Activated naive CD8-positive, alpha-beta T cell (primary cell): ENCODE data around the gene SUMF1.

Experiments used
- H3K27ac Mint-ChIP-seq: one replicate; pipeline ENCODE4 v1.8.0; 2021; ENCODE audit warnings: mixed read lengths
- H3K27me3 Mint-ChIP-seq: one replicate; pipeline ENCODE4 v1.8.0; 2021; ENCODE audit warnings: mixed read lengths
- H3K36me3 Mint-ChIP-seq: one replicate; pipeline ENCODE4 v1.8.0; 2021; ENCODE audit warnings: mixed read lengths
- H3K4me1 Mint-ChIP-seq: one replicate; pipeline ENCODE4 v1.8.0; 2021; ENCODE audit warnings: low read depth, mixed read lengths
- H3K4me3 Mint-ChIP-seq: one replicate; pipeline ENCODE4 v1.8.0; 2021; ENCODE audit warnings: mild to moderate bottlenecking, mixed read lengths
- H3K9me3 Mint-ChIP-seq: one replicate; pipeline ENCODE4 v1.8.0; 2021; ENCODE audit warnings: low read depth, mixed read lengths

The SUMF1 gene

GRCh38 chr3:4492208-4493013, 25.3 kb upstream of the SUMF1 start:
- peak overlapping the region; percentile 67 for H3K27ac Mint-ChIP-seq
- no peaks in the 10 kb centered on the region for H3K27me3 Mint-ChIP-seq
- H3K9me3 Mint-ChIP-seq = no peaks in the 10 kb centered on the region
- peaks cover 39% of the 10 kb centered on the region for H3K4me1 Mint-ChIP-seq
- peaks cover 6% of the 10 kb centered on the region for H3K36me3 Mint-ChIP-seq
- H3K4me3 Mint-ChIP-seq = peak overlapping the region; percentile 97

DNA sequence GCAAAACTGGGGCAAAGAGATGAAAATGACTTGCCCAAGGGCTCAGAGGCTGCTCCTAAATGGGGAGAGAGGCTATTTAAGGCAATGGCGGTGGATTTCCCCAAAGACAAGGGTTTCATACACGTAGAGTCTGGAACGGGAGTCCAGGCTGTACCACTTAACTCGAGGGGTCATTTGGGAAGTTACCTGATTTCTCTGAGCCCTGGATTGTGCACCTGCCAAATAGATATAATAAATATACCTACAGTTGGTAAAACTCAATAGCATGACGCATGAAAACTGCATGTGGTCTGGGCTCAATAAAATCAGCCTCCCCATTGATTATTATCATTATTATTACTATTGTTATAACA, 24.8 kb upstream of the SUMF1 start:
- H3K4me3 Mint-ChIP-seq = peak overlapping the region; percentile 97
- no peaks in the 10 kb centered on the region for H3K27me3 Mint-ChIP-seq
- H3K9me3 Mint-ChIP-seq = no peaks in the 10 kb centered on the region
- H3K27ac Mint-ChIP-seq = no peak overlapping the region
- peaks cover 6% of the 10 kb centered on the region for H3K36me3 Mint-ChIP-seq
- H3K4me1 Mint-ChIP-seq = peaks cover 33% of the 10 kb centered on the region

DNA sequence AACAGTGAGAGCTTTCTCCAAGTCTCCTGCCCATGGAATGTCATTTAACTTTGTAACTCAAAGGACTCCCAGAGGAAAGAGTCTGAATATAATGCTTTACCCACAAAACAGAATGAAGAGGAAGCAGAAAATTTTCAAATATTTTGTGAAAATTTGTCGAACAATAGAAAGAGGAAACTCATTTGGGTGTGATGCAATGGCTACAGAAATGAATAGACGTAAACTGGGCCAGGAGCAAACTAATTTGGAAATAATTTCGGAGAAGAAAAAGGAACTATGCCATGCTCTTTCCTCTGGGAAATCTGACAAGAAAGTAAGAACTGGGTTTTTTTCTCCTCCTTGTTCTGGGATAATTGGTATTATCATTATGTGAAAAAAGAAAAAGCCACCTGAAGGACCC, 11.2 kb upstream of the SUMF1 start:
- H3K27ac Mint-ChIP-seq = no peak overlapping the region
- no peaks in the 10 kb centered on the region for H3K36me3 Mint-ChIP-seq
- peaks cover 7% of the 10 kb centered on the region for H3K27me3 Mint-ChIP-seq
- peaks cover 4% of the 10 kb centered on the region for H3K4me1 Mint-ChIP-seq
- no peaks in the 10 kb centered on the region for H3K9me3 Mint-ChIP-seq
- no peak overlapping the region for H3K4me3 Mint-ChIP-seq

DNA sequence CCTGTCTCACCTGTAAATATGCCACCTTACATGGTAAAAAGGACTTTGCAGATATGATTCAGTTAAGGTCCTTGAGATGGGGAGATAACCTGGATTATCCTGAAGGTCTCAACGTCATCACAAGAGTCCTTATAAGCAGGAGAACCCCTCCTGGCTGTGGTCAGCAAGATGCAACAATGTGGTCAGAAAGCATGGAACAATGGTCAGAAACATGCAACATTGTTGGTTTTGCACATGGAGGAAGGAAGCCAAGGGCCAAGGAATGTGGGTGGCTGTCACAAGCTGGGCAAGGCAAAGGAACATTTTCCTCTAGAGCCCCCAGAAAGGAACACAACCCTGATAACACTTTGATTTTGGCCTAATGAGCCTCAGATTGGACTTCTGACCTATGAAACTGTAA, 9.4 kb upstream of the SUMF1 start:
- H3K4me1 Mint-ChIP-seq = peaks cover 4% of the 10 kb centered on the region
- peaks cover 11% of the 10 kb centered on the region for H3K27me3 Mint-ChIP-seq
- no peaks in the 10 kb centered on the region for H3K9me3 Mint-ChIP-seq
- no peak overlapping the region for H3K27ac Mint-ChIP-seq
- H3K4me3 Mint-ChIP-seq = no peak overlapping the region
- H3K36me3 Mint-ChIP-seq = no peaks in the 10 kb centered on the region

GRCh38 chr3:4475804-4476203, 8.7 kb upstream of the SUMF1 start:
- H3K27ac Mint-ChIP-seq = no peak overlapping the region
- H3K4me3 Mint-ChIP-seq = no peak overlapping the region
- H3K27me3 Mint-ChIP-seq = peaks cover 11% of the 10 kb centered on the region
- peaks cover 4% of the 10 kb centered on the region for H3K4me1 Mint-ChIP-seq
- no peaks in the 10 kb centered on the region for H3K9me3 Mint-ChIP-seq
- no peaks in the 10 kb centered on the region for H3K36me3 Mint-ChIP-seq

GRCh38 chr3:4474683-4475490, 7.8 kb upstream of the SUMF1 start:
- Mint-ChIP-seq H3K27me3 (peaks cover 10% of the 10 kb centered on the region), H3K4me1 (peaks cover 4% of the 10 kb centered on the region), H3K27ac (no peak overlapping the region), H3K9me3 (no peaks in the 10 kb centered on the region), H3K4me3 (no peak overlapping the region), H3K36me3 (no peaks in the 10 kb centered on the region)

DNA sequence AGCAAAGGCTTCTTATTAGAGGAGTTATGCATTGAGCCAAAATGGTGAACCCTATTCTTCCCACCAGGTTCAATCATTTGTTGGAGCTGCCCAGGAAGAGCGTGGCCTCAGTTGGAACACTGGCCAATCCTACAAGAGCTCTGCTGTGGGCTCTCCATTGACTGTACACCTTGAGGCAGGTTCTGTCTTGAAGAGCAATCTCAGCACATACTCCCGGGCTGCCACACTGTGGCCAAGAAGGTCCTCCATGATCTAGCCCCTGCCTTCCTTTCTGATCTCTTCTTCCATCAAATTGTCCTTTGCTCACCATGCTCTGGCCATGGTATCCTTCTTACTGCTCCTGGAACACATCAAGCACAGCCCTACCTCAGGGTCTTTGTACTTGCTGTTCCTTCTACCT, 5.7 kb upstream of the SUMF1 start:
- Mint-ChIP-seq H3K9me3 (no peaks in the 10 kb centered on the region), H3K27ac (no peak overlapping the region), H3K27me3 (peaks cover 10% of the 10 kb centered on the region), H3K36me3 (no peaks in the 10 kb centered on the region), H3K4me3 (no peak overlapping the region), H3K4me1 (peaks cover 4% of the 10 kb centered on the region)

GRCh38 chr3:4472312-4472711, 5.2 kb upstream of the SUMF1 start:
- no peak overlapping the region for H3K27ac Mint-ChIP-seq
- H3K9me3 Mint-ChIP-seq = no peaks in the 10 kb centered on the region
- peaks cover 10% of the 10 kb centered on the region for H3K27me3 Mint-ChIP-seq
- peaks cover 7% of the 10 kb centered on the region for H3K4me1 Mint-ChIP-seq
- H3K36me3 Mint-ChIP-seq = no peaks in the 10 kb centered on the region
- H3K4me3 Mint-ChIP-seq = no peak overlapping the region

GRCh38 chr3:4471907-4472306, 4.8 kb upstream of the SUMF1 start:
- no peaks in the 10 kb centered on the region for H3K36me3 Mint-ChIP-seq
- peaks cover 10% of the 10 kb centered on the region for H3K27me3 Mint-ChIP-seq
- H3K4me3 Mint-ChIP-seq = no peak overlapping the region
- H3K9me3 Mint-ChIP-seq = no peaks in the 10 kb centered on the region
- H3K27ac Mint-ChIP-seq = no peak overlapping the region
- peaks cover 10% of the 10 kb centered on the region for H3K4me1 Mint-ChIP-seq

GRCh38 chr3:4467522-4467867, 426 bp upstream of the SUMF1 start:
- Mint-ChIP-seq H3K27me3 (no peaks in the 10 kb centered on the region), H3K9me3 (no peaks in the 10 kb centered on the region), H3K27ac (peak overlapping the region; percentile 95), H3K36me3 (no peaks in the 10 kb centered on the region), H3K4me1 (peaks cover 12% of the 10 kb centered on the region), H3K4me3 (peak overlapping the region; percentile 93)

- no peak overlapping the region for H3K27ac Mint-ChIP-seq
- no peaks in the 10 kb centered on the region for H3K36me3 Mint-ChIP-seq
Measured at GRCh38 chr3:4464576-4464975, 2.5 kb downstream of the SUMF1 start.

GRCh38 chr3:4462369-4463040, 4.6 kb downstream of the SUMF1 start:
- Mint-ChIP-seq H3K4me1 (peaks cover 15% of the 10 kb centered on the region), H3K9me3 (no peaks in the 10 kb centered on the region), H3K27ac (no peak overlapping the region), H3K36me3 (no peaks in the 10 kb centered on the region), H3K27me3 (no peaks in the 10 kb centered on the region), H3K4me3 (no peak overlapping the region)

More at GRCh38 chr3:4464576-4464975, 2.5 kb downstream of the SUMF1 start:
- no peaks in the 10 kb centered on the region for H3K9me3 Mint-ChIP-seq
- no peaks in the 10 kb centered on the region for H3K27me3 Mint-ChIP-seq
- H3K4me1 Mint-ChIP-seq = peaks cover 16% of the 10 kb centered on the region
- no peak overlapping the region for H3K4me3 Mint-ChIP-seq

DNA sequence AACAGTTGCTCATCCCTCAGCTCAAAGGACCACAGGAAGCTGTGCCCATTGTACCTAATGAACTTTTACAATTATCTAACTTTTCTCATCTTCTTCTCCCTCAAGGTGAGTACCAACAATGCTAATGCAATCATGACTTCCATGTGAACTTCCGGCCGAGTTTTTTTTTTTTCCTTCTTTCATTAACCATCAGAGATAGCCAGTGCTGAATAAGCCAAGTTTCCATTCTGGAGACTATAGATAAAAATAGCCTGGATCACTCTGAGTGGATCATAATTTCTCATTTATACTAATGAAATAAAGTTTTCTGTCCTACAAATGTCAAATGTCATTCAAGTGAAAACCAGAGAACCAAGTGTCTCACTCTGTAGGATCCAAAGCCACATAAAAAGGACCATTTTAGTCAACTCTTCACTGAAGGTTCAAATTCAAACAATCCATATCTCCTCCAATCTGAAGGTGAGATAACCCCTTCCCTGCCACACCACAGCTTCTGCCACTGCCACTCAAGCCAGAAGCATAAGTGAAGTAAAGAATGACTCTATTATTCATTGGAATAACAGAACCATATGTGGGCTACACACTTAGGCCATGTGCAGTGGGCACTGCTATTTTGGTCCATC, 5.5 kb downstream of the SUMF1 start:
- Mint-ChIP-seq H3K4me3 (no peak overlapping the region), H3K9me3 (no peaks in the 10 kb centered on the region), H3K36me3 (no peaks in the 10 kb centered on the region), H3K4me1 (peaks cover 10% of the 10 kb centered on the region), H3K27ac (no peak overlapping the region), H3K27me3 (no peaks in the 10 kb centered on the region)

GRCh38 chr3:4460334-4460733, 6.7 kb downstream of the SUMF1 start:
- no peaks in the 10 kb centered on the region for H3K36me3 Mint-ChIP-seq
- H3K4me3 Mint-ChIP-seq = no peak overlapping the region
- H3K27me3 Mint-ChIP-seq = no peaks in the 10 kb centered on the region
- H3K9me3 Mint-ChIP-seq = no peaks in the 10 kb centered on the region
- no peak overlapping the region for H3K27ac Mint-ChIP-seq
- H3K4me1 Mint-ChIP-seq = peaks cover 5% of the 10 kb centered on the region

DNA sequence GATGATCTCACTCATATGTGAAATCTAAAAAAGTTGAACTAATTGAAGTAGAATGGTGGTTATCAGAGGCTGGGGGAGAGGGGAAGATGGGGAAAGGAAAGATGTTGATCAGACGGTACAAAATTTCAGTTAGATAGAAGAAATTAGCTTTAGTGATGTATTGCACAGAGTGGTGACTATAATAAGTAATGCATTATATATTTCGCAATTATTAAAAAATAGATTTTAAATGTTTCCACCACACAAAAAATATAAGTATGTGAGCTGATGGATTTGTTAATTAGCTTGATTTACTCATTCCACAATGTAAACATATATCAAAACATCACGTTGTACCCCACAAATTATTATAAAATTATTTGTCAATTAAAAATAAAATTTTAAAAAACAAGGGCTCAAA, 8.1 kb downstream of the SUMF1 start:
- peaks cover 5% of the 10 kb centered on the region for H3K4me1 Mint-ChIP-seq

More for the DNA sequence above, 8.1 kb downstream of the SUMF1 start:
- no peak overlapping the region for H3K4me3 Mint-ChIP-seq
- no peak overlapping the region for H3K27ac Mint-ChIP-seq
- no peaks in the 10 kb centered on the region for H3K36me3 Mint-ChIP-seq
- H3K9me3 Mint-ChIP-seq = no peaks in the 10 kb centered on the region
- H3K27me3 Mint-ChIP-seq = no peaks in the 10 kb centered on the region
